Mammary microvascular endothelial cell (primary cell): ENCODE measurements around the gene ZNF687. TPM values are rescaled to one million over a fixed set of nuclear protein-coding genes. Genes with fewer than 3 reads are reported as not detected.

ENCODE experiments used
- total RNA-seq: library from RNA; depleted of rRNA; stranded (reverse); fragments of >200 nt; gene quantifications from 2 replicates; pipeline ENCODE4 v1.2.3, GENCODE V29; 2015

Gene ZNF687
- 14.9 and 16.9 TPM in 2 replicates for total RNA-seq

GRCh38 chr1:151281969-151282882 lies at the start of gene ZNF687:
TSS of gene ZNF687 (plus strand) at chr1:151282299. CDS start at chr1:151286292, 3,993 bp downstream.

GRCh38 chr1:151254217-151255213 lies 27.6 kb upstream of the ZNF687 start, which contains the start of gene PSMD4:
TSS of gene PSMD4 (plus strand) at chr1:151254734. CDS start at chr1:151254783, 49 bp downstream.

GRCh38 chr1:151327223-151327902 lies 45.3 kb downstream of the ZNF687 start, which contains the start of gene PI4KB:
TSS of gene PI4KB (minus strand) at chr1:151327416. CDS start at chr1:151316481, 10,935 bp downstream.

Other genes with a start within 250 kb of the ZNF687 start
- not detected in 2 replicates for gene BNIPL, start 245.7 kb upstream of the ZNF687 start, total RNA-seq
- gene C1orf56, start 234.5 kb upstream of the ZNF687 start, total RNA-seq: 2.5 and 3.9 TPM in 2 replicates
- gene CDC42SE1, start 222.7 kb upstream of the ZNF687 start, total RNA-seq: 49.9 and 51.4 TPM in 2 replicates
- gene MLLT11, start 221.9 kb upstream of the ZNF687 start, total RNA-seq: 5.5 and 6.6 TPM in 2 replicates
- gene GABPB2, start 211.5 kb upstream of the ZNF687 start, total RNA-seq: 6.3 and 6.4 TPM in 2 replicates
- 9.9 and 15.7 TPM in 2 replicates for gene SEMA6C, start 135.7 kb upstream of the ZNF687 start, total RNA-seq
- 1.1 and 1.2 TPM in 2 replicates for gene TNFAIP8L2, start 125.7 kb upstream of the ZNF687 start, total RNA-seq
- gene LYSMD1, start 116.4 kb upstream of the ZNF687 start, total RNA-seq: 3.3 and 3.6 TPM in 2 replicates
- 29.9 and 33.4 TPM in 2 replicates for gene SCNM1, start 116.2 kb upstream of the ZNF687 start, total RNA-seq
- 0.67 and 0.79 TPM in 2 replicates for gene TMOD4, start 106.3 kb upstream of the ZNF687 start, total RNA-seq
- 51.5 and 63.7 TPM in 2 replicates for gene VPS72, start 92.1 kb upstream of the ZNF687 start, total RNA-seq
- 37.2 and 37.5 TPM in 2 replicates for gene PIP5K1A, start 83.7 kb upstream of the ZNF687 start, total RNA-seq
- gene PSMD4, start 27.6 kb upstream of the ZNF687 start, total RNA-seq: 188 and 200 TPM in 2 replicates
- gene PI4KB, start 45.1 kb downstream of the ZNF687 start, total RNA-seq: 58.5 and 70.2 TPM in 2 replicates
- gene RFX5, start 65.0 kb downstream of the ZNF687 start, total RNA-seq: 35.1 and 41.6 TPM in 2 replicates
- 1.9 and 3.4 TPM in 2 replicates for gene SELENBP1, start 90.4 kb downstream of the ZNF687 start, total RNA-seq
- gene PSMB4, start 117.3 kb downstream of the ZNF687 start, total RNA-seq: 409 and 419 TPM in 2 replicates
- gene POGZ, start 177.2 kb downstream of the ZNF687 start, total RNA-seq: 12.8 and 13.7 TPM in 2 replicates
- gene CGN, start 229.1 kb downstream of the ZNF687 start, total RNA-seq: 0.13 and 1.5 TPM in 2 replicates